ENCODE measurements around the gene PDCD11.

The PDCD11 gene

GRCh38 chr10:103465411-103466179 lies 69.2 kb downstream of the PDCD11 start:
- no peaks in the 10 kb centered on the region for H3K4me1 ChIP-seq (ENCODE audit: control insufficient read depth, low read depth, low read length)
- no peak overlapping the region for H3K4me2 ChIP-seq (ENCODE audit: low read length)
- no peak overlapping the region for H3K18ac ChIP-seq (ENCODE audit: low read length)
- H2BK15ac ChIP-seq (replicated peaks; ENCODE audit: low read depth) = no peak overlapping the region
- no peak overlapping the region for H3K4me3 ChIP-seq (ENCODE audit: low read length)
- no peak overlapping the region for H3K56ac ChIP-seq (ENCODE audit: low read length)
- no peak for DNase-seq
- no peak overlapping the region for H3K27ac ChIP-seq (ENCODE audit: low read depth, low read length)
- H3K4ac ChIP-seq (ENCODE audit: low read depth, low read length) = no peak overlapping the region
- no peak overlapping the region for H3K9ac ChIP-seq (ENCODE audit: low read length)
- H3K23ac ChIP-seq (ENCODE audit: low read length) = no peak overlapping the region
- H4K8ac ChIP-seq (ENCODE audit: low read depth, low read length) = no peak overlapping the region
- no peak overlapping the region for H2BK120ac ChIP-seq (ENCODE audit: low read depth, low read length)
- no peak overlapping the region for H4K5ac ChIP-seq (ENCODE audit: low read length)
- WGBS (ENCODE audit: extremely low coverage, insufficient coverage, low lambda C conversion rate) = no CpG with 5 or more reads among the region's 14 CpGs
- no peaks in the 10 kb centered on the region for H3K36me3 ChIP-seq (ENCODE audit: control insufficient read depth, insufficient read depth, low read length)
- no peaks in the 10 kb centered on the region for H3K79me2 ChIP-seq (ENCODE audit: control insufficient read depth, insufficient read depth, low read length)
- H2BK5ac ChIP-seq (ENCODE audit: low read length) = no peak overlapping the region
- H3K79me1 ChIP-seq (ENCODE audit: low read length) = no peaks in the 10 kb centered on the region
- H2AK5ac ChIP-seq (ENCODE audit: low read length) = no peak overlapping the region
- no peaks in the 10 kb centered on the region for H3K27me3 ChIP-seq (ENCODE audit: insufficient read depth, low read length, poor library complexity)

- H3K27me3 ChIP-seq (ENCODE audit: insufficient read depth, low read length, poor library complexity) = no peaks in the 10 kb centered on the region
- no peak overlapping the region for H4K8ac ChIP-seq (ENCODE audit: low read depth, low read length)
- no peak overlapping the region for H3K27ac ChIP-seq (ENCODE audit: low read depth, low read length)
- DNase-seq = peak; percentile 43
- H3K4me2 ChIP-seq (ENCODE audit: low read length) = no peak overlapping the region
- no peak overlapping the region for H3K18ac ChIP-seq (ENCODE audit: low read length)
- H2BK15ac ChIP-seq (replicated peaks; ENCODE audit: low read depth) = no peak overlapping the region
- H3K4me3 ChIP-seq (ENCODE audit: low read length) = no peak overlapping the region
- no peak overlapping the region for H2BK120ac ChIP-seq (ENCODE audit: low read depth, low read length)
- no peak overlapping the region for H2AK5ac ChIP-seq (ENCODE audit: low read length)
- no peaks in the 10 kb centered on the region for H3K79me2 ChIP-seq (ENCODE audit: control insufficient read depth, insufficient read depth, low read length)
- H3K56ac ChIP-seq (ENCODE audit: low read length) = no peak overlapping the region
- no peak overlapping the region for H3K4ac ChIP-seq (ENCODE audit: low read depth, low read length)
- H3K23ac ChIP-seq (ENCODE audit: low read length) = no peak overlapping the region
- peaks cover 3% of the 10 kb centered on the region for H3K4me1 ChIP-seq (ENCODE audit: control insufficient read depth, low read depth, low read length)
- H3K9ac ChIP-seq (ENCODE audit: low read length) = no peak overlapping the region
- H2BK5ac ChIP-seq (ENCODE audit: low read length) = no peak overlapping the region
- H3K79me1 ChIP-seq (ENCODE audit: low read length) = no peaks in the 10 kb centered on the region
- WGBS (ENCODE audit: extremely low coverage, insufficient coverage, low lambda C conversion rate) = no CpG with 5 or more reads among the region's 3 CpGs
- H3K36me3 ChIP-seq (ENCODE audit: control insufficient read depth, insufficient read depth, low read length) = no peaks in the 10 kb centered on the region
- no peak overlapping the region for H4K5ac ChIP-seq (ENCODE audit: low read length)
Observed at GRCh38 chr10:103466734-103467133, 70.3 kb downstream of the PDCD11 start.

GRCh38 chr10:103467406-103467805 lies 71.0 kb downstream of the PDCD11 start:
- Histone ChIP-seq H3K18ac (ENCODE audit: low read length) (no peak overlapping the region), H3K4ac (ENCODE audit: low read depth, low read length) (no peak overlapping the region), H3K23ac (ENCODE audit: low read length) (no peak overlapping the region), H4K5ac (ENCODE audit: low read length) (no peak overlapping the region), H3K4me1 (ENCODE audit: control insufficient read depth, low read depth, low read length) (peaks cover 5% of the 10 kb centered on the region), H3K9ac (ENCODE audit: low read length) (no peak overlapping the region), H3K36me3 (ENCODE audit: control insufficient read depth, insufficient read depth, low read length) (no peaks in the 10 kb centered on the region), H3K79me1 (ENCODE audit: low read length) (no peaks in the 10 kb centered on the region), H3K27me3 (ENCODE audit: insufficient read depth, low read length, poor library complexity) (no peaks in the 10 kb centered on the region), H2BK5ac (ENCODE audit: low read length) (no peak overlapping the region), H4K8ac (ENCODE audit: low read depth, low read length) (no peak overlapping the region), H3K4me2 (ENCODE audit: low read length) (no peak overlapping the region), H3K4me3 (ENCODE audit: low read length) (no peak overlapping the region), H3K56ac (ENCODE audit: low read length) (no peak overlapping the region), H2AK5ac (ENCODE audit: low read length) (no peak overlapping the region), H3K27ac (ENCODE audit: low read depth, low read length) (no peak overlapping the region), H2BK15ac (replicated peaks; ENCODE audit: low read depth) (no peak overlapping the region), H3K79me2 (ENCODE audit: control insufficient read depth, insufficient read depth, low read length) (no peaks in the 10 kb centered on the region), H2BK120ac (ENCODE audit: low read depth, low read length) (no peak overlapping the region)
- DNase-seq = no peak
- no CpG with 5 or more reads among the region's 7 CpGs for WGBS (ENCODE audit: extremely low coverage, insufficient coverage, low lambda C conversion rate)

- no peak overlapping the region for H3K56ac ChIP-seq (ENCODE audit: low read length)
- H3K79me2 ChIP-seq (ENCODE audit: control insufficient read depth, insufficient read depth, low read length) = no peaks in the 10 kb centered on the region
- H3K27me3 ChIP-seq (ENCODE audit: insufficient read depth, low read length, poor library complexity) = no peaks in the 10 kb centered on the region
- H3K18ac ChIP-seq (ENCODE audit: low read length) = no peak overlapping the region
- H2BK15ac ChIP-seq (replicated peaks; ENCODE audit: low read depth) = no peak overlapping the region
- no peak overlapping the region for H3K4me2 ChIP-seq (ENCODE audit: low read length)
- H2AK5ac ChIP-seq (ENCODE audit: low read length) = no peak overlapping the region
- H4K8ac ChIP-seq (ENCODE audit: low read depth, low read length) = no peak overlapping the region
- WGBS (ENCODE audit: extremely low coverage, insufficient coverage, low lambda C conversion rate) = no CpG with 5 or more reads among the region's 5 CpGs
- H3K27ac ChIP-seq (ENCODE audit: low read depth, low read length) = no peak overlapping the region
- no peaks in the 10 kb centered on the region for H3K36me3 ChIP-seq (ENCODE audit: control insufficient read depth, insufficient read depth, low read length)
- H3K79me1 ChIP-seq (ENCODE audit: low read length) = no peaks in the 10 kb centered on the region
- DNase-seq = no peak
- no peak overlapping the region for H3K4ac ChIP-seq (ENCODE audit: low read depth, low read length)
- no peak overlapping the region for H2BK120ac ChIP-seq (ENCODE audit: low read depth, low read length)
- H3K4me1 ChIP-seq (ENCODE audit: control insufficient read depth, low read depth, low read length) = peaks cover 5% of the 10 kb centered on the region
- no peak overlapping the region for H3K9ac ChIP-seq (ENCODE audit: low read length)
- H2BK5ac ChIP-seq (ENCODE audit: low read length) = no peak overlapping the region
- no peak overlapping the region for H4K5ac ChIP-seq (ENCODE audit: low read length)
- no peak overlapping the region for H3K4me3 ChIP-seq (ENCODE audit: low read length)
- H3K23ac ChIP-seq (ENCODE audit: low read length) = no peak overlapping the region
Observed at GRCh38 chr10:103469201-103469600, 72.8 kb downstream of the PDCD11 start.

GRCh38 chr10:103470761-103471653 lies 74.6 kb downstream of the PDCD11 start:
- H3K23ac ChIP-seq (ENCODE audit: low read length) = no peak overlapping the region
- H3K18ac ChIP-seq (ENCODE audit: low read length) = peak overlapping the region; percentile 47
- H3K56ac ChIP-seq (ENCODE audit: low read length) = peak overlapping the region; percentile 6
- H3K9ac ChIP-seq (ENCODE audit: low read length) = no peak overlapping the region
- H2BK15ac ChIP-seq (replicated peaks; ENCODE audit: low read depth) = no peak overlapping the region
- H3K27me3 ChIP-seq (ENCODE audit: insufficient read depth, low read length, poor library complexity) = no peaks in the 10 kb centered on the region
- no peaks in the 10 kb centered on the region for H3K36me3 ChIP-seq (ENCODE audit: control insufficient read depth, insufficient read depth, low read length)
- H3K27ac ChIP-seq (ENCODE audit: low read depth, low read length) = no peak overlapping the region
- no peak overlapping the region for H4K8ac ChIP-seq (ENCODE audit: low read depth, low read length)
- WGBS (ENCODE audit: extremely low coverage, insufficient coverage, low lambda C conversion rate) = no CpG with 5 or more reads among the region's 14 CpGs
- peak overlapping the region; percentile 64 for H4K5ac ChIP-seq (ENCODE audit: low read length)
- no peak overlapping the region for H2AK5ac ChIP-seq (ENCODE audit: low read length)
- DNase-seq = peak; percentile 65
- H3K4me3 ChIP-seq (ENCODE audit: low read length) = no peak overlapping the region
- H3K79me2 ChIP-seq (ENCODE audit: control insufficient read depth, insufficient read depth, low read length) = no peaks in the 10 kb centered on the region
- no peaks in the 10 kb centered on the region for H3K79me1 ChIP-seq (ENCODE audit: low read length)
- H2BK5ac ChIP-seq (ENCODE audit: low read length) = no peak overlapping the region
- H3K4ac ChIP-seq (ENCODE audit: low read depth, low read length) = no peak overlapping the region
- no peak overlapping the region for H2BK120ac ChIP-seq (ENCODE audit: low read depth, low read length)
- H3K4me1 ChIP-seq (ENCODE audit: control insufficient read depth, low read depth, low read length) = peaks cover 5% of the 10 kb centered on the region
- H3K4me2 ChIP-seq (ENCODE audit: low read length) = no peak overlapping the region

Data from mesendoderm (in vitro differentiated cells).